NCI-H2196 (cell line): ENCODE measurements around the gene TMEM186.
A peak's percentile ranks its signal among the peaks of the same experiment; 100 is the strongest.
"Not testable (repeated sequence)": the region's sequence is repeated elsewhere in the genome, so short reads cannot be mapped to it uniquely, and the experiment has no call there.

ENCODE experiments used
- DNase-seq: peaks from one replicate; lab custom pipeline; 2025; ENCODE audit not compliant: unreplicated experiment; lab: John Stamatoyannopoulos, UW

The TMEM186 gene

DNA sequence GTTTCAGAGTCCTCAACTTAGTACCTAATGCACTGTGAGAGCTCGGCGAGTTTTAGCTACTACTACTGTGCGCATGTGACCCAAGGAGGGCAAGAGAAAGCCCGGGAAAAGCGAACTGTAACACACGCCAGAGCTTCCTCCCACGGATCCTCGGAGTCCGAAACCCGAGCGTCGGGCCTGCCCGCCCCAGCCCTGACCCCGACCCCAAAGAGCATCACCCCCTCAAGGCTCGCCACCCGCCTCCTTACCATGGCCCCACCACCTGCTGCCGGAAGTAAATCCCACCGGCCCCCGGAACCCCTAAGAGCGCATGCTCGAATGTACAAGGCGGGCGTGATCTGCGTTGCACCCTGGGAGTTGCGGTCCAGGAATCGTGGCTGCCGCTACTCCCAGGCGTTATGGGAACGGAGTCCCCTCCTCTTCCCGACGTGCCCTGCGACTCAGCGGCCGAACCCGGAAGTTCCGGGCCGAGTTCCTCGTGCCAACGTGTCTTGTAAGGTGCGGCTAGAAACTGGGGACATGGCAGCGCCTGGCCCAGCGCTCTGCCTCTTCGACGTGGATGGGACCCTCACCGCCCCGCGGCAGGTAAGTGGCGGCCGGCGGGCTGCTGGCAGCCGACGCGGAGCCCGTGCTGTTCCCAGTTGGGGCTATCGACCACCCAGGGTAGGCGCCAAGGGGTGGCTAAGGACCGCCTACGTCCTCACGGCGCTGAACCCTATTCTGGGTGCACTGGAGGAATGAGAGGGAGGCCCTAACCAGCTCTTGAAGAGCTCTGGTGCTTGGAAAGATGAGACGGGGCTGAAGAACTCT is at the start of gene TMEM186, which contains the start of gene PMM2:
TSS of gene TMEM186 (minus strand) at position 276 of the 810 bp plus-strand sequence. CDS start at position 251, 25 bp downstream.
TSS of gene PMM2 (plus strand) at position 476 of the 810 bp plus-strand sequence. CDS start at position 520, 44 bp downstream.
- peak; percentile 97 for DNase-seq

GRCh38 chr16:8847145-8847544 is 49.7 kb upstream of the TMEM186 start:
- no peak for DNase-seq

GRCh38 chr16:8846401-8846932 is 49.0 kb upstream of the TMEM186 start:
- DNase-seq, result no peak

DNA sequence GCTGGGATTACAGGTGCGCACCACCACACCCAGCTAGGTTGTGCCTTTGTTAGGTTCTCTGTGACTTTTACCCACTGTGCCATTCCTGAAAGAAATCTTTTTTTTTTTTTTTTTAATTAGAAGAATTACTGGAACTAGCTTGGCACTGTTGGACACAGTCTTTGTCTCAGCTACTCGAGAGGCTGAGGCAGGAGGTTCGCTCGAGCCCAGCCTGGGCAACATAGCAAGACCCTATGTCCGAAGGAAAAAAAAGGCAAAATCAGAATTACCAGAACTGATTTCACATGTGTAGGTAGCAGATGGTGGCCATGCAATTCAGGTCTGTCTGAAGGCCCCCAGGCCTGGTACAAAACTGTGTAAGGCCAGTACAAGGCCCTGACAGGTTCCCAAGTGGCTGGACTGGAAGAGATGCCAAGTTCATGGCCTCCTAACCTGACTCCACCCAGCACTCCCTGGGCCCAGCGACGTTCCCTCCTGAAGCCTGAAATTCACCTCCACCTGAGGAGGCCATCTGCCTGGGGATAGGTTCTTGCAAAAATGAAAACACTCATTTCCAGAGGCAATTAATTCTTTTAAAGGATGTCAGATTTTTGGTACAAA is 48.4 kb upstream of the TMEM186 start:
- DNase-seq, result no peak

GRCh38 chr16:8843296-8843695 is 45.9 kb upstream of the TMEM186 start:
- not testable (repeated sequence) for DNase-seq

DNA sequence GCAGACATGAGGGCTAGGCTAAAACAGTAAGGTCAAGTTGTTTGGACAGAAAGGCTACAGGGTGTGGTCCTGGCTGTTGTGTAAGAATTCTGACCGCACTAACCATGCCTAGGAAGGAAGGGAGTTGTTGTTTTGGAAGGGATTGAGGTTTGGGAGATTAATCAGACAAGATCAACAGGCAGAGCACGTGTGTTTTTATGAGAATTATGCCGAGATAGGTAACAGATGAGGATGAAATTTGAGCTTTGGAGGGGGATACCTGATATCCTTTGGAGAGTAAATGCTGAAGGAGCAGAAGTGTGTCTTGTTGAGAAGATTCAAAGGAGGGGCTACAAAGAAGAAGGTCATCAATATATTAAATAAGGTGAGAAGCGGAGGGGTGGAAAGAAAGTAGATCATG is 44.6 kb upstream of the TMEM186 start:
- DNase-seq, result not testable (repeated sequence)

- DNase-seq, result not testable (repeated sequence)
Measured at GRCh38 chr16:8837594-8837993, 40.2 kb upstream of the TMEM186 start.

DNA sequence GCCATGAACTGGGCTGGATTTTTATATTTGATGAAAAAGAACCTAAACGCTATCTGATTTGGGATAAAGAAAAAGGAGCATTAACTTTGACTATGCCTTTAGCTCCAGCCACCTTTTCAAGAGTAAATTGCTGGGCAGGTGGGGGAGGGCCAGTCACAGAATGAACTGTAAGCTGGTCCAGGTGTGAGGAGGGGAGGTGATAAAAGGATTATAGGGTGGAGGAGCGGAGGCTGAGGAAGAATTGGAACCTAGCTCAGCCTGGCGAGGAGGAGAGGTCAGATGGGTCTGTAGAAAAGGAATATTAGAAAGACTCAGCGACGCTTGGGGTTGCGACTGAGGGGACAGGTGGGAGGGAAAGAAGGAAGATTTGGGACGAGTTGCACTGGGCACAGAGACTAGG is 39.4 kb upstream of the TMEM186 start:
- DNase-seq, result not testable (repeated sequence)

- DNase-seq, result no peak
Measured at GRCh38 chr16:8832717-8833105, 35.3 kb upstream of the TMEM186 start.

DNA sequence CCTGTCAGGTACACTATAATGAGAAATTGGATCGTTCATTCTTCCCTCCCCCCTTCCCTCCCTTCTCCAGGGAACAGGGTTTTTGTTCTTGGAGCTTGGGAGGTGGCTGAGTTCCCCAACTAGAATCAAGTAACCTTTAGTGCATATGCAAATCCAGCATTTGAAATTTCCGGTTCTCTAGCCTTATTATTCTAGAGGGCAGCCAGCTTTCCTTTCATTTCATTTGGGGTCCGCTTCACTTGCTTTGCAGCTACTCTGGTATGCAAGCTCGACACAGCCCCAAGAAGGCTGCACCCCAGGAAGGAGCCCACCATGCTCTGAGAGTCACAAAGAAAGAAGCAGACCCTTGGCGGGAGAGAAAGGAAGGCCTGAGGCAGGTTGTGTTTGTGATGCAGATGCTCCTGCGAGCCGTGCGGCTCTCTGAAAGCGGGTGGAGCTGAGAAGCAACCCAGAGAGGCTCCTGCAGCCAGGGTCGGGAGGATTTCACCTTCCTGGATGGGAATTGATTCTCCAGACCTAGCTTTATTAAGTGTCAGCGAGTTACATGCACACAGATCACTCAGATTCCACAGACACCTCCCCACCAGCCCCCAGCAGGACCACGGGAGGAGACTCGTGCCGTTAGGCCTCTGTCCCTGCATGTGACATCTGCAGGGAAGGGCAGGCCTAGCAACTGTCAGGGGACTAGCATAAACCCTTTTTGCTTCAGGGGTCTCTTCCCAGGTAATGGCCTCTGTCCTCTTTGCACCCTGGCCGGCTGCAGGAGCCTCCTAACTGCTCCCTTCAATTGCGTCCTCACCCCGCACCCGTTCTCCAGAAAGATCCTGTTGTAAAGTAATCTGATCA is 34.7 kb upstream of the TMEM186 start:
- no peak for DNase-seq

DNA sequence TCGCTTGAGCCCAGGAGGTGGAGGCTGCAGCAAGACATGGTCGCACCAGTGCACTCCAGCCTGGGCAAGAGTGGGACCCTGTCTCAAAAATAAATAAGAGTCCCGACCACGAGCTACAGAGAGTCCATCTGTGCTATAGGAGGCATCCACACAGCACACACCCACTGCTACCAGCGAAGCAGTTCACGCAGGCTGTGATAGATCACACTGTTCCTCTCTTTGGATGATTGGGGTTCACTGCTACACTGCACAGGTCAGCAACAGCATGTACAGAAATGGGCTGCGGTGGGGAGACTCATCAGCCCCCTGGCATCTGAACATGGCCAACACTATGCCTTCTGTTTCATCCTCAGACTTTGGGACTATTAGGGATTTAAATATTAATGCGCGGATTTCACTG is 34.0 kb upstream of the TMEM186 start:
- no peak for DNase-seq

- no peak for DNase-seq
Measured at GRCh38 chr16:8828541-8829165, 31.2 kb upstream of the TMEM186 start.

DNA sequence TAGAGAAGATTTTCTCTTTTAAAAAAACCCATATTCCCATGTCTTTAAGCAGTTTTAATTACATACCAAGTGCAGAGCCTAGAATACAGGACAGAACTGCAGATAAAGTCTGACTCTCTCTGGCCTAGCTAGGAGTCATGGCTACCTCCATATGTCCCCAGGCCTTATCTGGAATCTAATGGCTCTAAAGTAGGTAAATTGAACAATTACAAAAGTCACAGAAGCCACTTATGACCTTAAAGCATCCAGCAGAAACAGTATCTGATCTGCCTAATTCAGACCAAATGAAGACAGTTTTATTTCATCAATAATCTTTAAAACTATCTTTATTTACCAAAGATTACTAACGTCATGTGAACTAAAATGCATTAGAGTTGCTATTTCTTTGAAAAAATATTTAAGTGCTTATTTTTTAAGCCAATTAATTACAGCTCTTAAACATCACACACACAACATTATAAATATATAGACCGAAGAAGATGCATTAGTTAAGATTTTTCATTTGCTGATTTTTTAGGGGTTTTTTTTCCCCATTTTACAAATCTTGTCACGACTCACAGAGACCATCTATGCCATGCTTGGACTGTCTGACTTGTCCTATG is 28.9 kb upstream of the TMEM186 start:
- DNase-seq, result no peak

GRCh38 chr16:8822403-8822802 is 25.0 kb upstream of the TMEM186 start:
- no peak for DNase-seq

DNA sequence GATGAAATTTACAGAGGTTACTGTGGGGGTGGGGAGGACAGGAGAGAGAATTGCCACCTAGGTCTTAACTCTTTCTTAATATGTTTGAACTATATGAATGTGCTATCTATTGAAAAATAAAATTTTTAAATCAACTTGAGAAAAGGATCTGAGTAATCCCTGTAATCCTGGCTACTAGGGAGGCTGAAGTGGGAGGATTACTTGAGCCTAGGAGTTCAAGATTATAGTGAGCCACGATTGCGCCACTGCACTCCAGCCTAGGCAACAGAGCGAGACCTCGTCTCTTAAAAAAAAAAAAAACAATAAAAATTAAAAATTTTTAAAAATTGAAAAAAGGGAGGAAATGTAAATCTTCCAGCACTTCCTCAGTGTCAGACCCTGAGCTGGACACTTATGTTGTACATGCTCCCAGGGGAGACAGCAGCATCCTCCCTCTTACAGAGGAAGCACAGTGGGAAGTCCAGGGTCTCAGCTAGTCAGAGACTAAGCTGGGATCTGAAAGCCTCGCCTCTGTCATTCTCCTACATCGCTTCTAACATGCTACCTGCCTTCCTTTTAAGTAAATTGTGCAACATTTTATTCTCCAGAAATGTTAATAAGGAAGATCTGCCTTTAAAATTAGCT is 22.1 kb upstream of the TMEM186 start:
- no peak for DNase-seq

GRCh38 chr16:8818504-8819270 is 21.2 kb upstream of the TMEM186 start:
- no peak for DNase-seq

- no peak for DNase-seq
Measured at GRCh38 chr16:8816967-8817655, 19.7 kb upstream of the TMEM186 start.

DNA sequence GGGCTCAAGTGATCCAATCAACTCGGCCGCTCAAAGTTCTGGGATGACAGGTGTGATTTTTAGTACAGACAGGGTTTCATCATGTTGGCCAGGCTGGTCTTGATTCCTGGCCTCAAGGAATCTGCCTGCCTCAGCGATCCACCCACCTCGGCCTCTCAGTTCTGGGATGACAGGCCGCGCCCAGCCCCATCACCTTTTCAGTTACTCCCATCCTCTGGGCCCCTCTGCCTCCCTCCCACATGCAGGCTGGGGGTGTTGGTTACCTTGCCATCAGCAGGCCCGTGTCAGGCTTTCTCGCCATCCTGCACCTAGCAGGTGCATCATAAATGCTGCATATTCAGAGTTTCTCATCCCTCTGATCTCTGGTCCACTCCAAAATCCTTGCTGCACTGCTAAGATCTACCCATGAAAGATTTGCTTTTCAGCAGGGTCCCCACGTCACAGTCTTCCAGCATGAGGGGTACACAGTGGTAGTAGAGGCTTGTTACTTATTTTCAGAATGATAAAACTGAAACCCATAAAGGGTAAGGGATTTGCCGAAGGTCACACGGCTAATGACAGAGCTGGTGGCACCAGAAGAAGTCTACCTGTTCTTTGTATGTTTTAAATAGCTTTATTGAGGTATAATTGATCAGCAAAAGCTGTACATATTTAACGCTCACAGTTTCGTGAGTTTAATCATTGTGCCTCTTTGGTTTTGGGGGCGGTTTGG is 16.8 kb upstream of the TMEM186 start:
- DNase-seq, result no peak
